Prostate gland (tissue), 2 donors: ENCODE data around the gene PML.
"Not testable (repeated sequence)": the region's sequence is repeated elsewhere in the genome, so short reads cannot be mapped to it uniquely, and the experiment has no call there.

Source experiments
- CTCF ChIP-seq, 4 experiments: fragments of 200-600 bp in 2 of 4; fragments of 450-650 bp in 2 of 4; sonication (generic) in 2 of 4; IDR thresholded peaks; 1 replicate in 3 of 4; 2 replicates in 1 of 4; pipeline ENCODE4 v1.5.1; 2016 to 2019; ENCODE audit warnings: antibody characterized with exemption in 4 of 4, mild to moderate bottlenecking in 2 of 4, moderate library complexity in 2 of 4
- POLR2A ChIP-seq: fragments of 450-650 bp; IDR thresholded peaks from one replicate; pipeline ENCODE4 v1.6.1; 2016; ENCODE audit warnings: antibody characterized with exemption, mild to moderate bottlenecking

DNA sequence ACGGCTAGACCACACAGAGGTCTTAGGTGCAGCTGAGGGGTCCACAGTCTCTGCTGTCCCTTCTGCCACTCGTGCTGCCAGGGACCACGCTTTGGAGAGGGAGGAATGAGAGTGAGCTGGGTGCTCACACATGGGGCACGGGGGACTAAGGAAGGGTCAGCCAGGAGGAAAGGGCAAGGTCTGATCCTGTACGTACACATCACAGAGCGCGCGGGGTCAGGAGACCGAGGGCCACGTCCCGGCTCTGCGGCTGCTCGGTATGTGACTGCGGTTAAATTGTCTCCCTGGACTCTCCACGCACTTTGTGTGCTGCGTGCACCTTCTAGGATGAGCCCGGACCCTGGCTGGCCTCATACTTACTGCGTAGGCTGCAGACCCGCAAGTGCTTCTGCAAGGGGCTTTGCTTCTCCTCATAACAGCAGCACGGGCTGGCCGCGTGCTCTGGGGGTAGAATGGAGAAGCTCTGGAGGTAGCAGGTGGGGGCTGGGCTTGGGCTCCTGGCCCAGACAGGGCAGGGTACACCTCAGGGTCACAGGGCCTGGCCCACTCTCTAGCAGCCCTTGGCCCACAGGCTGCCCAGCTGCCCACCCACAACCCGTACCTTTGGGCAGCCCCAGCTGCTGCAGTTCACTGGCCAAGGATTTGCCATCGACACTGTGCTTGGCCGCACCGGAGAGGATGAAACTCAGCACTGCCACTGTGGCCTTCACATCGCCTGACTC, 102.4 kb downstream of the PML start:
- TF ChIP-seq POLR2A; CTCF (IDR thresholded peaks at IDR 0.05): not testable (repeated sequence)
